Measurements from ENCODE around the gene ABCA4.

The ABCA4 gene

GRCh38 chr1:94045465-94046056, 75.4 kb downstream of the ABCA4 start:
- Mint-ChIP-seq H3K9me3 (no peaks in the 10 kb centered on the region), H3K27ac (no peak overlapping the region), H3K4me3 (peak overlapping the region; percentile 25), H3K27me3 (ENCODE audit: low read depth) (peaks cover 10% of the 10 kb centered on the region), H3K36me3 (ENCODE audit: low read depth) (no peaks in the 10 kb centered on the region), H3K4me1 (ENCODE audit: low read depth) (peaks cover 4% of the 10 kb centered on the region)

GRCh38 chr1:94044891-94045290, 76.1 kb downstream of the ABCA4 start:
- no peak overlapping the region for H3K27ac Mint-ChIP-seq
- H3K4me1 Mint-ChIP-seq (ENCODE audit: low read depth) = peaks cover 4% of the 10 kb centered on the region
- H3K9me3 Mint-ChIP-seq = no peaks in the 10 kb centered on the region
- H3K4me3 Mint-ChIP-seq = no peak overlapping the region
- no peaks in the 10 kb centered on the region for H3K36me3 Mint-ChIP-seq (ENCODE audit: low read depth)
- H3K27me3 Mint-ChIP-seq (ENCODE audit: low read depth) = peaks cover 10% of the 10 kb centered on the region

- no peaks in the 10 kb centered on the region for H3K36me3 Mint-ChIP-seq (ENCODE audit: low read depth)
- H3K4me3 Mint-ChIP-seq = no peak overlapping the region
- H3K4me1 Mint-ChIP-seq (ENCODE audit: low read depth) = peaks cover 4% of the 10 kb centered on the region
- peaks cover 13% of the 10 kb centered on the region for H3K27me3 Mint-ChIP-seq (ENCODE audit: low read depth)
- no peak overlapping the region for H3K27ac Mint-ChIP-seq
- no peaks in the 10 kb centered on the region for H3K9me3 Mint-ChIP-seq
Measured at GRCh38 chr1:94044290-94044790, 76.6 kb downstream of the ABCA4 start.

DNA sequence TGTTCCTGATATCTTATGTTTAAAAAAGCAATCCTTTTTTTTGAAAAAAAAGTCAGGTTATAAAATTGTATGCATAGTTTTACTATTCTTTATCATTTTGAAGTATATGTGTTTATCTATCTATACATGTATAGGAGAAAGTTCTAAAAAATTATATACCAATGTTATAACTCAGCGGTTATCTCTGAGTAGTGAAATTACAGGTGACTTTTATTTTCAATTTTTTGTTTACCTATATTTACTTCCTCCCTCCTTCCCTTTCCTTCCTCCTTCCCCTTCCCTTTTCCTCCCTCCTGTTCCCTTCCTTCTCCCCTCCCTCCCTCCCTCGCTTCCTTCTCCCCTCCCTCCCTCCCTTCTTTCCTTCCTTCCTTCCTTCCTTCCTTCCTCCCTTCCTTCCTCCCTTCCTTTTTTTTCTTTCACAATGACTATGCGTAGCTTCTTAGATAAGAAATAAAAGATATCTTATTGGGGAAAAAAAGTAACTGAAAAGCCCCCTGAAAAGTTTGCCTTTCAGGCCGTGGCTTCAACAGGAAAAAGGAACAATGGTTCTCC, 77.1 kb downstream of the ABCA4 start:
- peaks cover 13% of the 10 kb centered on the region for H3K27me3 Mint-ChIP-seq (ENCODE audit: low read depth)
- H3K4me1 Mint-ChIP-seq (ENCODE audit: low read depth) = peaks cover 4% of the 10 kb centered on the region
- no peaks in the 10 kb centered on the region for H3K36me3 Mint-ChIP-seq (ENCODE audit: low read depth)
- H3K27ac Mint-ChIP-seq = no peak overlapping the region
- H3K4me3 Mint-ChIP-seq = no peak overlapping the region
- H3K9me3 Mint-ChIP-seq = no peaks in the 10 kb centered on the region

GRCh38 chr1:94042388-94042787, 78.6 kb downstream of the ABCA4 start:
- H3K27ac Mint-ChIP-seq = no peak overlapping the region
- no peaks in the 10 kb centered on the region for H3K9me3 Mint-ChIP-seq
- H3K4me1 Mint-ChIP-seq (ENCODE audit: low read depth) = peaks cover 9% of the 10 kb centered on the region
- no peak overlapping the region for H3K4me3 Mint-ChIP-seq
- H3K36me3 Mint-ChIP-seq (ENCODE audit: low read depth) = no peaks in the 10 kb centered on the region
- peaks cover 7% of the 10 kb centered on the region for H3K27me3 Mint-ChIP-seq (ENCODE audit: low read depth)

- H3K4me1 Mint-ChIP-seq (ENCODE audit: low read depth) = peaks cover 17% of the 10 kb centered on the region
- no peak overlapping the region for H3K4me3 Mint-ChIP-seq
- peaks cover 10% of the 10 kb centered on the region for H3K27me3 Mint-ChIP-seq (ENCODE audit: low read depth)
- no peaks in the 10 kb centered on the region for H3K36me3 Mint-ChIP-seq (ENCODE audit: low read depth)
- H3K27ac Mint-ChIP-seq = no peak overlapping the region
- no peaks in the 10 kb centered on the region for H3K9me3 Mint-ChIP-seq
Measured at GRCh38 chr1:94039871-94040569, 80.9 kb downstream of the ABCA4 start.

DNA sequence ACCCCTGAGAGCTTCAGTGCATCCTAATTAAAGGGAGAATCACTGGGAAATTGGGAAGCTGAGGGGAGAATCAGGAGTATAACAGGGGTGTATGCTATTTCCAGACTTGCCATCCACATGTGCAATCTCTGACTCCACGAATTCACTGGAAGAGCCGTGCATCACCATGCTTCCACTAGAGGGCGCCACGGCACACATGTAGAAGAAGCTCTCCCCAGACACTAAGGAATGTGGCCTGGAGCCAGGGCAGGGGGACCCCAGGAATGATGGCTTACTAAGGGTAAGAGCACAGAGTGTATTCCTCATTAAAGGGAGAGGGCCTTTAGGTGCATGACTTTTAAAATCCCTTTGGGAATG, 81.5 kb downstream of the ABCA4 start:
- Mint-ChIP-seq H3K36me3 (ENCODE audit: low read depth) (no peaks in the 10 kb centered on the region), H3K27me3 (ENCODE audit: low read depth) (peaks cover 10% of the 10 kb centered on the region), H3K4me1 (ENCODE audit: low read depth) (peaks cover 18% of the 10 kb centered on the region), H3K4me3 (no peak overlapping the region), H3K9me3 (no peaks in the 10 kb centered on the region), H3K27ac (no peak overlapping the region)

DNA sequence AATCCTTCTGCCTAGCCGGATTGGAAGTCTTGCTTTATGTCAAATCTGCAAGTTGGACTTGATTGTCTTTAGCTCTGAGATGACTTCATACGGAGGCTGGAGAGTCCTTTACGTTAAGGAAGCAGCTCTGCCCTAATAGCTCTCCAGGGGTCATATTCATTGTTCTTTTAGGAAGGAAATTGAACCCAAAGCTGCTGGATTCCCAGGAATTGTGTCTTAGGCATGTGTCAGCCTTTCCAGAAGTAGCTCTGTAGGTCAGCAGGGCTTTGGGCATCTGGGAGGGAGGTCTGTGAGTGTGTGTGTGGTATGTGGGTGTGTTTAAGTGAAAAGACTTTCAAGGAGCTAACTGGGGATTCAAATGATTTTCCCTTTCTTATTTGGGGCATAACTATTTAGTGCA, 82.4 kb downstream of the ABCA4 start:
- H3K4me3 Mint-ChIP-seq = no peak overlapping the region
- H3K27me3 Mint-ChIP-seq (ENCODE audit: low read depth) = peaks cover 13% of the 10 kb centered on the region
- no peaks in the 10 kb centered on the region for H3K36me3 Mint-ChIP-seq (ENCODE audit: low read depth)
- H3K4me1 Mint-ChIP-seq (ENCODE audit: low read depth) = peaks cover 20% of the 10 kb centered on the region
- no peaks in the 10 kb centered on the region for H3K9me3 Mint-ChIP-seq
- H3K27ac Mint-ChIP-seq = peak overlapping the region; percentile 22

GRCh38 chr1:94037392-94038229, 83.3 kb downstream of the ABCA4 start:
- Mint-ChIP-seq H3K27ac (peak overlapping the region; percentile 58), H3K27me3 (ENCODE audit: low read depth) (peaks cover 18% of the 10 kb centered on the region), H3K36me3 (ENCODE audit: low read depth) (no peaks in the 10 kb centered on the region), H3K4me3 (no peak overlapping the region), H3K4me1 (ENCODE audit: low read depth) (peaks cover 23% of the 10 kb centered on the region), H3K9me3 (no peaks in the 10 kb centered on the region)

GRCh38 chr1:94036730-94037129, 84.2 kb downstream of the ABCA4 start:
- Mint-ChIP-seq H3K4me3 (no peak overlapping the region), H3K4me1 (ENCODE audit: low read depth) (peaks cover 23% of the 10 kb centered on the region), H3K27me3 (ENCODE audit: low read depth) (peaks cover 20% of the 10 kb centered on the region), H3K9me3 (no peaks in the 10 kb centered on the region), H3K27ac (peak overlapping the region; percentile 6), H3K36me3 (ENCODE audit: low read depth) (no peaks in the 10 kb centered on the region)

DNA sequence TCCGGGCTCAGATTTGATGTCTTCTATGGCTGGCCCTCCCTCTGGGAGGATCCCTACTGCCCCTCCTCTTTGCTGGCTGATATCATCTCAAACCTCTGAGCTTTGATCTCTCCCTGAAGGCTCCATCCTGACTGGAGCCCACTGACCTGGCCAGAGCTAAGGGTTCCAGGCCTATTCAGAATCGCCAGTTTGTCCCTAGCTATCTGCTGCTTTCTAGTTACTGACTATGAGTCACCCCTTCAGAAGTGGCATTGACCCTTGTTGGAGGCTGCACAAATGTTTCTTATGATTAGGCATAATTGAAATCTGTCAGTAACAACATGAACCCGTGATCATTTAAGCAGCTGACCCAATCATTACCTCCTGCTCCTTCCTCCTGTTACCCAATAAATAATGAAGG, 87.1 kb downstream of the ABCA4 start:
- Mint-ChIP-seq H3K27ac (no peak overlapping the region), H3K27me3 (ENCODE audit: low read depth) (peaks cover 17% of the 10 kb centered on the region), H3K36me3 (ENCODE audit: low read depth) (no peaks in the 10 kb centered on the region), H3K9me3 (no peaks in the 10 kb centered on the region), H3K4me3 (no peak overlapping the region), H3K4me1 (ENCODE audit: low read depth) (peaks cover 23% of the 10 kb centered on the region)

GRCh38 chr1:94032637-94033036, 88.3 kb downstream of the ABCA4 start:
- Mint-ChIP-seq H3K4me1 (ENCODE audit: low read depth) (peaks cover 20% of the 10 kb centered on the region), H3K9me3 (no peaks in the 10 kb centered on the region), H3K27me3 (ENCODE audit: low read depth) (peaks cover 15% of the 10 kb centered on the region), H3K27ac (no peak overlapping the region), H3K4me3 (no peak overlapping the region), H3K36me3 (ENCODE audit: low read depth) (no peaks in the 10 kb centered on the region)

- Mint-ChIP-seq H3K36me3 (ENCODE audit: low read depth) (no peaks in the 10 kb centered on the region), H3K4me3 (no peak overlapping the region), H3K27me3 (ENCODE audit: low read depth) (peaks cover 10% of the 10 kb centered on the region), H3K4me1 (ENCODE audit: low read depth) (peaks cover 14% of the 10 kb centered on the region), H3K27ac (no peak overlapping the region), H3K9me3 (no peaks in the 10 kb centered on the region)
Measured at GRCh38 chr1:94031591-94031990, 89.4 kb downstream of the ABCA4 start.

DNA sequence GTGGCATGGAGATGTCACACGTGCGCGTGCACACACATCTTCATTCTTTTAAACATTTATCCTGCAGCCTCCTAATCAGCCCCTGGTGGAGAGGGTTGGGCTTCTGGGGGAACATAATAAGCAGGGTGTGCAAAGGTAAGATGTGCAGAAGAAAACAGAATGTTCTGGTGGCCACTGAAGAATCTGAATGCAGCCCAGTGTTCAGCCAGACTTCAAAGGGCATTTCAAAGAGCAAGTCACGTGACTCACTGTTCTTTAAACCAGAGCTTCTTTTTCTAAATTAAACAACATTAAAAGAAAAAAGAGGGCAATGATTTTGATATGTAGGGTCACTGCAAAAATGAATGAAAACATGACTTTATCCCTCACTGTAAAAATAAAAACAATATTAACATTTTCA, 89.8 kb downstream of the ABCA4 start:
- Mint-ChIP-seq H3K27ac (no peak overlapping the region), H3K27me3 (ENCODE audit: low read depth) (peaks cover 10% of the 10 kb centered on the region), H3K36me3 (ENCODE audit: low read depth) (no peaks in the 10 kb centered on the region), H3K4me1 (ENCODE audit: low read depth) (peaks cover 15% of the 10 kb centered on the region), H3K4me3 (no peak overlapping the region), H3K9me3 (no peaks in the 10 kb centered on the region)
